ENCODE results near the gene PHACTR3.

Gene PHACTR3

GRCh38 chr20:59588236-59588855 lies 16.0 kb upstream of the PHACTR3 start:
- DNase-seq (ENCODE audit: low read depth in 2 of 2) = no peak

DNA sequence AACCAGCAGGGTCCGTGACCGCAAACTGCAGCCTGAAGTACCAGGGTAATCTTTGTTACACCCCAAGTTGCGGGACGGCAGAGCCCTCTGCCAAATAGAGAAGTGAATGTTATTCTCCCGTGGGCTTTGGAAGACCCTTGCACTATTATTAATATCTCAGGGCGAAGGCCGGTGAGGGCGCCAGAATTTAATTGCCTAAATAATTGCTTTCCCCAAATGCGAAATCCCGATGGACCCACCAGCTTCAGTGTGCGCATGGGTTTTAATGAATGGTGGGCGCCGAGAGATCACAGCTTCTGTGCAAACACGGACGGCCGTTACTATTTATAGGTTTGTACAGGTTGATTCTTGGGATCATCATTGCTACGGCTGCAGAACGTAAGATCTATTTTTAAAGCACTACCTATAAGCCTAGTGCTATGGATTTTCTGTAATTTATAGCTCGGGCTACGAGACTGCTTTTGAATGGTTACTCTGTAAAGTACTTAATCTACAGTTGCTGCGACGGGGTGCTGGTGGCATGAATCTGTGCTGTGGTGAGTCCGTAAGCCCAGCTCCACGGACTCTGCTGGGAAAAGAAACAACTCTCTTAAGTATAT lies 15.2 kb upstream of the PHACTR3 start:
- DNase-seq (ENCODE audit: low read depth in 2 of 2) = no peak

DNA sequence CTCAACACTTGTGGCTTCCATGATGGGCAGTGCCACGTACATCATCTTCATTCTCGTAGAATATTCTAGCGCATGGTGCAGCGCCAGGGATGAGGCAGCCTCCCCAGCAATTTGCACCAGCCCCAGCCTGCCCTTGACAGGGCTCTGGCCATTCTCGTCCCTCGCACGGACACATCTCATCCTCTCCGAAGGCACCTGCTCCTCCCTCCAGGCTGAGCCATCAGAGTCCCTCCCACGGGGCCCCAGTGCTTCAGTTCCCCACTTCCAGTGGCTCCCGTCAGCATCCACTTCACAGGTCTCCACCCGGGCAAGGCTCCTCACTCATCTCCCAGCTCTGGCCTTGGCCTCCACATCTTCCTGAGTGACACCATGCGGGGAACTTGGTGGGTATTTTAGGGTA lies 13.3 kb upstream of the PHACTR3 start:
- no peak for DNase-seq (ENCODE audit: low read depth in 2 of 2)

DNA sequence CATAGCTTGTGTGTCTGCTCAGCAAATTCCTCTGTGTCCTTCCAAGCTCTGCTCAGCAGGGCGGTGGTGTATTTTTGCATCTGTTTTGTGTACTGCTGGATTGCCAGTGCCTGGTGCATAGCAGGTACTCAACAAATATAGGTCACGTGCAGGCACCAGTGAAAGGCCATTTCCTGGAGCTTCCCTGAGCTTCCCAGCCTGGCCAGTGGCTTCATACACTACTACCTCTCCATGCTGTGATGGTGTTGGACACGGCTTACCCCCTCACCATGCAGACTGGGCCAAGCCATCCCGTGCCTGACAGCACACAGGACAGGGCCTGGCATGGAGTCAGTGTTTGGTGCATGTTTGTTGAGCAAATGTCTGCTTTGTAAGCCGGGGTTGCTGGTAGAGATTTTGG lies 7.7 kb upstream of the PHACTR3 start:
- DNase-seq (ENCODE audit: low read depth in 2 of 2) = no peak

DNA sequence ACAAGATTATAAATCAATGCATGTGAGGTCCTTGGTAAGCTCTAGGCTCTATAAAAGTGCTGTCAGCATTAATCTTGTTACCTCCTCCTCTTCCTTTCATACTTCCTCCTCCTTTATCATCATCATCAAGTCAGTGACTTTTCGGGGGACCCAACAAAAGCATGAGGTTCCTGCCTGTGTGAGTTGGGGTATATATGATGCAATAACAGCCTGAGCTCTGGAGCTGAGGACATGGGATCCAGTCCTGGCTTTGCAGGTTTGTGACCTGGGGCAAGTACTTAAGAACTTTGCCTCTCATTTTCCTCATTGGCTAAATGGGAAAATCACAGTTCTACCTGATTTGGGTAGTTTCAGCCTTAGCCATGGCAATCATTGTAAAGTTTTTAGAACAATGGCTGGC lies 7.1 kb upstream of the PHACTR3 start:
- no peak for DNase-seq (ENCODE audit: low read depth in 2 of 2)

DNA sequence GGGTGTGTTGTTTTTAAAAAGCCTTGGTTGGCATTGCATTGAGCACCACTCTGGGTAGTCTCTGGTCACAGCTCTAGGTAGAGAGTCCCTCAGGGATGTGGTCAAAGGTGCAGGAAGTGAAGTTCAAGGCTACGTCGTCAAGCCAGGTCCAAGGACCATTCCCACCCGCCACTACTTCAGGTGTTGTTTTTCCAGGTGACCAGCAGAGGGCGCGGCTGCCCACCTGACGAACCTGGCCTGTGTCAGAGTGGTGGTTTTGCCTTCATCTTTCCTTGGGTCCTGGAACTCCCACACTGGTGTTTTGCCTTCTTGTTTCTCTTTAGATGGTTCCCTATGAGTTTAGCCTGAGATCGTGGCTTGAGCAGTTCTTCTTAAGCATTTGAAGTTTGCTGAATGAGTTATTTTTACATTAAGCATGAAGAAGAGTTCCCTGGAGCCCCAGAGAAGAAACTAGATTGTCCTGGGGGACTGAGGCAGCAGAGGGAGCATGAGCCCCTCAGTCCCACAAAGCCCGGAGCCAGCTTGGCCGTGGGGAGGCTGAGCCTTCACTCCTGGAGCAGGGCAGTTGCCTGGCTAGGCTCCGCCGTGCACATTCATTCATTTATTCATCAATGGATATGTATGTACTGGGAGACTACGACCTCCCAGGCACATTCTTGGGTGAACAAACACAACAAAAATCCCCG lies 5.6 kb upstream of the PHACTR3 start:
- peak; percentile 17 to 18 for DNase-seq (ENCODE audit: low read depth in 2 of 2)

GRCh38 chr20:59599941-59600340 lies 4.4 kb upstream of the PHACTR3 start:
- no peak for DNase-seq (ENCODE audit: low read depth in 2 of 2)

DNA sequence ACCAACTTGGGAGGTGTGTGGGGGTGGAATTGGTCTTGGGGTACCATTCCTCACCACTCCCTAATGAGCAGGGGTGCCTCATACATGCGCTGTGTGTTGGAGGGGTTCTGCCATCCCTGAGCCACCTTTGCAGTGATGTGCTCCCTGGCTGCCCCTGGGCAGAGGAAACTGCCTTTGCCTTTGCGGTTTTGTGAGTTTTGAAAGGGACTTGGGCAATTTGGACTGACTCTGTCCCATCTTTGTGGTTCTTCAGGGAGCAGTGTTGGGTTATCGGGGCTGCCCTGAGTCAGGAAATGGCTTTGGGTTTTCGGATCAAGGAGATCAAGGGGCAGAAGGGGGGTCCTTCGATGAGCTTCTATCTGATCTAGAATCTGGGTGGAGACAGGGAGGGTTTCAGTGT lies 3.9 kb upstream of the PHACTR3 start:
- DNase-seq (ENCODE audit: low read depth in 2 of 2) = no peak

- DNase-seq (ENCODE audit: low read depth in 2 of 2) = no peak
Observed at GRCh38 chr20:59602546-59603080, 1.7 kb upstream of the PHACTR3 start.

DNA sequence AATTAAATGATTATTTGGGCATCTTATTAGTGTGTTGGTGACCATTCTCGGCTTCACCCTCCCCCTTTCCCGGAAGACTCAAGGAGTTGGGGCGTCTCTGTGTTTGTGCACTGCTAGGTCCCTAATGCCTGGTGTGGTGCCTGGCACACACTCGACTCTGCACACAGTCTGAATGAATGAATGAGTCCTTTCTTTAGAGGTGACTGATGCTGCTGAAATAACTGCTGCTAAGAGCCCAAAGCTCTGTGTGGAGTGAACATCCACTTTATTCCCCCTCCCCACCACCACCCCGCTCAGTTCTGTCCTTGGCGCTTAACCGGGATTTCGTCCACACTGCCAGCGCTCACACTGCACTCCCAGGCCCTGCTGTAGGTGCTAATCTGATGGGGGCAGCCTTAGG lies 1.2 kb upstream of the PHACTR3 start:
- no peak for DNase-seq (ENCODE audit: low read depth in 2 of 2)

GRCh38 chr20:59604741-59605600 lies 631 bp downstream of the PHACTR3 start:
- DNase-seq (ENCODE audit: low read depth in 2 of 2) = no peak

DNA sequence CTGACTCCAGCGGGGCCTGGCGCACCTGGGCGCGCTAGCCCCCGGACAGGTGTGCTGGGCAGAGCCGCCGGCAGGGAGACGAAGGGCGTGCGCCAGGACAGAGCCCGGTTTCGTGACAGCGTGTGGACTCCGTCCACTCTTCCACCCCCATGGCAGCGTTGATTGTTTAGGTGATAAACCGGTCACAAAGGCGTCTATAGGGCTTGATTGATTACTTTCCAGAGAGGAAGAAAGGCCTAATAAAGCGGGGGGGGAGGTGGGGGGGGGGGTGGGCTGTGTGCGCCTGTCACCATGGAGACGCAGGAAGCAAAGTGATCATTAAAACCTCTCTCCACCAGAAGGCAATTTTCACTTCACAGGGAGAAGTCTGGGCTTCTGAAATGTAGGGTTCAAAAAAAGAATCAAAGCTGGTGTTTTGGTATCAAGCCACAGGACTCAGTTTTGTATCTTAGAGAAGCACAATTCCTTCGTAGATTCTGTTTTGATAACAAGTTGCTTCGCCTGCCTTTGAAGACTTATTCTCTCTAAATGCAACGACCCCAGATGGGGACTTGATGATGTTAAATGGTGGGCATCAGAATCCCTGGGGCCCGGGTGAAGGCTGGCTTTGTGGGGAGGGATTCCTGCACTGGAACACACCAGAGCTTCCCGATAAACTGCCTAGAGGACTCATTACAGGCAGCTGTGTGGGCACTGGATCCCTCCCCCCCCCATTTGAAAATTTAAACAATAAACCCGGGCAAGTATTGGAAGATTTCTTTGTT lies 1.4 kb downstream of the PHACTR3 start:
- DNase-seq (ENCODE audit: low read depth in 2 of 2) = no peak

DNA sequence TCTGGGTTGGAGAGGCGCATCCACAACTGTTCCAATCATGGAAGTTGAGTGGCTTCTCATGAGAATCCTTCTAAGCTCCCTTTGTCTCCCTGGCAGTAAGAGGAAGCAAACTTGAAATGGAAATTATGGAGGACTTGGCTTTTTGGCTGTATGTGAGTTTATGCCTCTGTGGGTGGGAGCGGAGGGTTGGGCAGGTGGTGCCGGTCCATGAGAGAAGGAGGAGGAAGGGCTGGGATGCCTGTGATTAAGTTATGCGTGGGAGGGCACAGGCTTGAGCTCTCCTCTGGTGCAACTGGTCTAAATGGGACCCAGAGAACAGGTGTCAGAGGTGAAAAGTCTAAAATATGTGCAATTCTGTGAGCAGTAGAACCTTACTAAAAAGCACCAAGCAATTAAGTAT lies 2.2 kb downstream of the PHACTR3 start:
- no peak for DNase-seq (ENCODE audit: low read depth in 2 of 2)

DNA sequence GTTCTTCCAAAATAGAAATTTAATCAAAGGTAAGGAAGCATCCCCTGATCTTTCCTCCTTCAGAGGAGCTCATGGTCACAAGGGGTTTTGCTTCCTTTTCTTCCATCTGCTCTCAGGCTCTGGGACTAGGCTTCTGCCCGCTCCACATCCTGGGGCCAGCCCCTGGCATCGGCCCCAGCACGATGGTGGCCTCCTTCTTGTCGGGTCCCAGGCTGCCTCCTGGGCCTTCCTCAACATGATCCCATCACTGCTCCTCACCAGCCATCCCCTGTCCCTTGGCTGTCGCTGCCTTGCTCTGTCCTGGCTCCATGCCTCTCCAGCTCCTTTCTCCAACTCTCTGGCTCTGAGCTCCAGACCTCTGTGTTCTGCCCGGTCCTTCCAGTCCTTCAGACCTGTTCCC lies 4.1 kb downstream of the PHACTR3 start:
- DNase-seq (ENCODE audit: low read depth in 2 of 2) = no peak

GRCh38 chr20:59608871-59609270 lies 4.5 kb downstream of the PHACTR3 start:
- DNase-seq (ENCODE audit: low read depth in 2 of 2) = no peak

GRCh38 chr20:59611286-59611685 lies 6.9 kb downstream of the PHACTR3 start:
- no peak for DNase-seq (ENCODE audit: low read depth in 2 of 2)

DNA sequence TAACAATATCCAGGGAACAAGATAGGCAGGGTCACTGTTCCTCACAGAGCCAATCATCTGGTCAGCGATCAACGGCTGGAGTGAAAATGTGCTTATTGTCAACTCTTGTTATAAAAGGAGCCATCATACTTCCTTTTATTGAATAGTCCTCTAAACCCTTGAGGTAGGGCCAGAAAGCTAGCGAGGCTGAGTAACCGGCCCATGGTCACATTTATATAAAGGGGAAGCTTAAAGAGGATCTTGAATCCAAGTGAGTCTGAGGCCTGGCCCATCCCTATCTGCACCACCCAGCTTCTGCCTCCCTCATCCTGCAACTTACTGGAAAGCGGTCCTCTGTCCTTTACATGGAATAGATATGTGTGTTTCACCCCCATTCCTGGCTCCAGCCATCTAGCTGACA lies 9.5 kb downstream of the PHACTR3 start:
- no peak for DNase-seq (ENCODE audit: low read depth in 2 of 2)

DNA sequence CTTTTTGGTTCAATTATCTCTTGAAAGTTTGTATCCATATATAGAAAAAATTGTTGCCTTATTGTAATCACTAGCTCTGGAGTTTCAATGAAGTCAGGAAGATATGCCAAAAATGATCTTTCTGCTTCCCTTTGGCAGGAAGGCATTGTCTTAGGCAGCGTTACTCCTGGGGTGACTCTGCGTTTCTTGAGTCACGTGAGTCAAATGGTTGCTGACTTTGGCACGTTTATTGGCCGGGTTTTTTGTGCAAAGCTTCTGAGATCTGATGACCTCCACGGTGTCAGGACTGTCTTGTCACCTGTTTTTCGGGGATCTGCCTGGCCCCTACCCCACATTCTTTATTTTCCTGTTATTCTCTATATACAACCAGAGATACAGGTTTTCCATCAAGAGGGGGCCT lies 10.4 kb downstream of the PHACTR3 start:
- DNase-seq (ENCODE audit: low read depth in 2 of 2) = no peak

GRCh38 chr20:59616306-59616705 lies 12.0 kb downstream of the PHACTR3 start:
- no peak for DNase-seq (ENCODE audit: low read depth in 2 of 2)

- DNase-seq (ENCODE audit: low read depth in 2 of 2) = no peak
Observed at GRCh38 chr20:59617221-59617620, 12.9 kb downstream of the PHACTR3 start.

DNA sequence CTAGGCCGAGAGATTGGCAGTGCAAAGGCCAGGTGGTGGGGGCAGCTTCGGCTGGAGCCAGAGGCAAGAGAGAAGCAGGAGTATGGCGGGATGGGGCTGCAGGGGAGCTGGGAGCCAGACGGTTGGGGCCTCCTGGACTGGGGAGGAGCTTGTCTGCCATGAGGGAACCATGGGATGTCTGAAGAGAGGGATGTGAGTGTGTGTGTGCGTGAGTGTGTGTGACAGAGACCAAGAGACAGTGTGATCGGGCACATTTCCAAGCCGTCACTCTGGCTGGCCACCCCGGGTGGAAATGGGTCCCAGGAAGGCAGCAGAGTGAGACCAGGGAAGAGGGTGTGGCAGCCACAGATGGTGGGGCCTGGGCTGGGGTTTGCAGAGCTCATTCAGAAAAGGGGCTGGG lies 13.8 kb downstream of the PHACTR3 start:
- no peak for DNase-seq (ENCODE audit: low read depth in 2 of 2)
